Activated CD8-positive, alpha-beta memory T cell treated with anti-CD3 and anti-CD28 coated beads for 24 hours (primary cell): ENCODE measurements around the gene GPATCH2.
"Not testable (repeated sequence)": the region's sequence is repeated elsewhere in the genome, so short reads cannot be mapped to it uniquely, and the experiment has no call there.

Experiments used
- DNase-seq: peaks from one replicate; pipeline ENCODE4 v3.0.0-alpha.2; 2020

Gene GPATCH2

DNA sequence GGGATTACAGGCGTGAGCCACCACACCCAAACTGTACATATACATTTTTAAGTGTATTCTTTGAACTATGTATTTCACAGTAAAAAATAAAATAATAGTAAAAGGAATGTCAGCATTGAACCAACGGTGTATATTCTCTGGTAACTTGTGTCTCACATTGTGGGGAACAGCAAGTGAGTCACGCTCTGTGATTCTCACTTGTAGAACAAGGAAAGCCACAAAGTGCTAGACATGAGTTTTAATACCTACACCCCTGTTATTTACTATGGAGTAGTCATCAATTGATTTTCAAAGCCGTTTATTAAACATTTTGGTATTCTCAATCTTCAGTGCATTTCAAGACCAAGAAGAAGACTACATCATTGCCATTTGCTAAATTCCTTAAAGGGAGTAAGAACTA is 197.2 kb downstream of the GPATCH2 start:
- DNase-seq = no peak

- DNase-seq = no peak
Measured at GRCh38 chr1:217432339-217432738, 198.6 kb downstream of the GPATCH2 start.

GRCh38 chr1:217431395-217431794 is 199.5 kb downstream of the GPATCH2 start:
- no peak for DNase-seq

- no peak for DNase-seq
Measured at GRCh38 chr1:217425422-217425821, 205.5 kb downstream of the GPATCH2 start.

GRCh38 chr1:217419194-217419551 is 211.7 kb downstream of the GPATCH2 start:
- no peak for DNase-seq

DNA sequence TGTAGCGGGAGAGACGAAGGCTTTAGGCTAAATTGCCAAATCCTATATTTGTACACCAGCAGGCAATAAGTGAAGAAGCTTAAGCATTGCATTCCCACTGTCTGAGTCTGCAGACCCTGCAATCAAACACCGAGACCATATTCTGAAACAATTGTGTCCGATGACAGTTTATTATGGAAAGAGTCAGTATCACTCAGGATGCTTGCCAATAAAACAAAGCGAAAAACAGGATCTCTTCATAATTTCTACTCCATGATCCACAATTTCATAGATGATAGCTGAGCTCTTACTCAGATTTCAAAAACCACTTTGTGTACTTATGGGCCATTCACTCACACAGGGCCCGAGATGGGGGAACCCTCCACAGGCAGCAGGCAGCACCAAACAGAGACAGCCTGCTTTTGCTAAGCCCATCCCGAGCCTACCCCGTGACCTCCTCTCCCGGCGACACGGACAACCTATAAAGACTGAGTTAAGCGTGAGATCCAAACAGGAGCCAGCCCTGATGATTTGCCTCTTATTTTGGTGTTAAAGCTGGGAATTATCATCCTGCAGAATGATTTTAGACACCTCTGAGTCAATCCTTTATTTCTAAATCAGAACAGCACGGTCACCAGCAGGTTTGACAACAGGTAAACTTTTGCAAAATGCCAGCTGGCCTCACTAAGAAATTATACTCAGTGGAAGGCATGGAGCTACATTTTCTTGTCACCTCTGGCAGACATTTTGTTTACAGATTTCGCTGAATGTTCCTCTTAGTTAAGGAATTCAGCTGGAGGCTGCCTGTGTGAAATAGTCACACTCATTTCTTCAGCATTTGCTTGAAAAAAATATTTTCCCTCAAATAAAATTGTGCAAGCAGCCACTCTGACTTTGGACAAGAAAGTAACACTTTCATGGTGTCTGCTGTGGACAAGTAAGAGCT is 212.4 kb downstream of the GPATCH2 start:
- DNase-seq = no peak

DNA sequence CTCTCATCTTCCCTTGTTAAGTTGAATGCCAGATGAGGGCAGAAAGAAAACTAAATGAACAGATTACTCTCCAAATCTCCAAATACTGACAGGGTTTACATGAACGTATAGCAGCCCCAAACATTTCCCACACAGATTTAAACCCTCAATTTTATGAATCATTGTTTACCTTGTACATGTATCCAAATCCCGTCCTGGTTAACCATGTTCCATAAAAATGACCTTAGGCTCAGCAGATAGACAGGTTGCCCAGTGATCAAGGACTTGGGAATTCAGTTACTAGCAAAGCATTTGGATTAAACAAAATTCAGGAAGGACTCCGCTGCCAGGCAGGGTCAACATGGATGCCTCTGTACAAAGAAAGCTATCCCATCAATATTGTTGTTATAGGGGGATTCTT is 213.5 kb downstream of the GPATCH2 start:
- no peak for DNase-seq

- DNase-seq = no peak
Measured at GRCh38 chr1:217407534-217408001, 223.3 kb downstream of the GPATCH2 start.

DNA sequence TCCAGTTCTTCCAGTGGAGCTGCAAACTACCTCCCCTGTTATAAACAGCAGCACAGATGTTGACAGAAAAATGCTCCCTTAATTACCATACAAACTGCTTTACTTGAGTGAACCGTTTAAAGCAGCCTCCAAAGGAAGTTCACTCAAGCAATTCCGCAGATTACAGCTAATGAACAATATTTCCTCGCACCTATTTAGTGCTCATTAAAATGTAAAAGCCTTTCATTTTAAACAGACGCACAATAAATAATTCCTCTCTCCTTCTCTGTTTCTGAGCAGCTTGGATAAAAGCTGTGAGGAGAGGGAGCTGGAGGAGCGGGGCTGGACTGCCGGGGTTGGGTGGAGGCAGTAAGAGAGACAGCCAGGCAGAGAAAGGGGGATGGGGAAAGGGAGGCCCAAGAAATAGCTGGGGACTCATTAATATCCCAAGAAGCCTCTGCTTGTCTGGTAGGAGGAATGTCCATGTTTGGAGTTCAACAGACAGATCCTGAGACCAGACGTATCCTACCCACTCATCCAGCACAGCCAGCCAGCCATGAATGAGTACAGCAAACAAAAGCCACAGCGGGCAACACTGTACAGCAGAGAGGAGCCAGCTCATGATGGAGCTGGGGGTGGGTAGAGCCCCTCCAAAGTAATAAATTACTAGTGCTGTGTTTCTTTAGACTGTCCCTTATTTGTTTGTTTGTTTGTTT is 227.7 kb downstream of the GPATCH2 start:
- DNase-seq = no peak

DNA sequence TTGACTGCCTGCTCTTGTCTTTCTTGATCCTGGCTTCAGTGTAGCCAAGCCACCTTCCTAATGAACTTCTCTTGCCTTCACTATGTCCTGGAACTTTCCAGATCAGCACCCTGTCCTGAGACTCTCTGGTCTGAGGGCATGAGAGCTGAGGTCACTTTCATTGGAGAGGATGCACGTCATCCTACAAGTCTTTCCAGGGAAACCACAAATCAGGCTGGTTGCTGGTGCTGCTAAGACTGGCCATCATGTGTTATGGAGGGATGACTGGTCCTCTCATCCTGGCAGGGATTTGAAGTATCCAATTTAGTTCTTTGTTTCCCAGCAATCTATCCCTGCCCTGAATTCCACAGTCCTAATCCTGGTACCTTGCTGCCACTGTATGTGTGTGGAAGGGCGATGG is 228.6 kb downstream of the GPATCH2 start:
- DNase-seq = no peak

DNA sequence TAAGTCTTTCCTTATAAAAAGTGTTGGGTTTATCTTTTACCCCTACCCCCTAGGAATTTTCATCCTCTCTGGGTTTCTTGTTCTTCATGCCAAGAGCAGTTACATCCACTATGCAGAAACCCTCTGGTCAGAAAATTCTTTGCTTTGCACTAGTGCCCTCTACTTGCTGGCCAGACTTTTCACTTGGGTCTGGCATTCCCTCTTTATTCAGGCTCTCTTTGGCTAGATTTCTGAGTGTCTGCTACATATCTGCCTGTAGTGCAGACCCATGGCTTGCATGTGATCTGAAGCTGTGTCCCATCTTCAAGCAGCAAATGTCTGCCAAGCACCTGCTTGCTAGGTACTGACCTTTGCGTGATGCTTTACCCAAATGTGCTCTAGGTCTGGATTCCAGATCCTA is 237.0 kb downstream of the GPATCH2 start:
- DNase-seq = no peak

DNA sequence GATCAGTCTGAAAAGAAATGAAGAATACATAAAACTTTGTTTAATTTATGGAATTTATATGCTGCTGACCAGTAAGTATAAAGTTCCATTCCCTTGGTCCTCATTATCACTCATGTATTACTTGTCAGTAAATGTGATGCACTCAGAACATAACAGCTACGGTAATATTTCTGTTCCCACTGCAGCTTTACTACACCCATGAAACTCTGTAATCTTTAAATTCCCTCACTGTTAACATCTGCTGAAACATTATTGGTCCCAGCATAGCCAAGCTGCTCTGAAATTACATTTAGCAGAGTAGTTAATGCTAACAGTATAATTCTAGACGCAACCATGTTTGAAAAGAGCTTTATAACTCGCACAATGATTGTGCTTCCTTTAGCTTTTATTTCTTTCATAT is 238.4 kb downstream of the GPATCH2 start:
- no peak for DNase-seq

DNA sequence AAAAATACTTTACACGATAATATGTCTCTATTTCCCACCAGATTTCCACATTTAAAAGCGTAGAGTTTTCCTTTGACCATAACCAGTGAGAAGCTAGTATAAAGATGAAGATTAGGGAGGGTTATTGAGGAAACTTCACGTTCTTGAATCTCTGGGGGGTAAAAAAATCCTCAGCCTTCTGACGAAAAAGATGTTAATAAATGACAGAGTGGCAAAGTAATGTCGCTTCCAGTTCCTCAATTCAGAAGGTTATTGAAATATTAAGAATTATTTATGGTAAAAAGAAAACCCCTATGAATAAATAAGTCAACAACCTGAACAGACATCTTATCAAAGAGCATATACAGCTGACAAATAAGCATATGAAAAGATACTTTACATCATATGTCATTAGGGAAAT is 241.0 kb downstream of the GPATCH2 start:
- no peak for DNase-seq

DNA sequence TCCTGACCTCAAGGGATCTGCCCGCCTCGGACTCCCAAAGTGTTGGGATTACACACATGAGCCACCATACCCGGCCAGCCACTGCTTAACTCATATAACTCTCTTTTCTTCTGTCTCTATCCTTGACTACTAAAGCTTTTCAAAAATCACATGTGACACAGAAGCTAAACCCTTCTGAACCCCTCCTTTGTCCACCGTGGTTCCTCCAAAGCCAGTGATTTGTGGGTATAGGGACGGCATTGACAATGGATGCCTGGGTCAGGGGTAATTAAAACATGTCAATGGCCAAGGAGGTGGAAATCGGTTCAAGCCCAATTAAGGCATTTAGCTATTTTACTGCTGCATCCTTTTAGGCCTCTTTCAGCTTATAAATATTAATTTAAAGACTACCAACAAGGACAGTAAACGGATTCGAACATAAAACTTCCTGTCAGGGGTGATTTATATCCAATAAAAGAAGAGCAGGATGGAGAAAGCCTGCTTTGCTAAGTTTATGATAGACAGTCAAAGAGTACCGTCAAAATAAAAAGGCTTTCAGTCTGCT is 242.3 kb downstream of the GPATCH2 start:
- no peak for DNase-seq

DNA sequence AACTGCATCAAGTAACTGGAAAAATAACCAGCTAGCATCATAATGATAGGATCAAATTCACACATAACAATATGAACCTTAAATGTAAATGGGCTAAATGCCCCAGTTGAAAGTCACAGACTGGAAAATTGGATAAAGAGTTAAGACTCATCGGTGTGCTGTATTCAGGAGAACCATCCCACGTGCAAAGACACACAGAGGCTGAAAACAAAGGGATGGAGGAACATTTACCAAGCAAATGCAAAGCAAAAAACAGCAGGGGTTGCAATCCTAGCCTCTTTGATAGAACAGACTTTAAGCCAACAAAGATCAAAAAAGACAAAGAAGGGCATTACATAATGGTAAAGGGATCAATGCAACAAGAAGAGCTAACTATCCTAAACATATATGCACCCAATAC is 249.1 kb downstream of the GPATCH2 start:
- DNase-seq = not testable (repeated sequence)

DNA sequence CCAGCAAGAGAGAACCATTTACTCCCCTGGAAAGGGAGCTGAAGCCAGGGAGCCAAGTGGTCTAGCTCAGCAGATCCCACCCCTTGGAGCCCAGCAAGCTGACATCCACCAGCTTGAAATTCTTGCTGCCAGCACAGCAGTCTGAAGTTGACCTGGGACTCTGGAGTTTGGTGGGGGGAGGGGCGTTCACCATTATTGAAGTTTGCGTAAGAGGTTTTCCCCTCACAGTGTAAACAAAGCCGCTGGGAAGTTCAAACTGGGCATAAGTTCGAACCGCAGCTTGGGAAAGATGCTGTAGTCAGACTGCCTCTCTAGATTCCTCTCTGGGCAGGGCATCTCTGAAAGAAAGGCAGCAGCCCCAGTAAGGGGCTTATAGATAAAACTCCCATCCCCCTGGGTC is 251.1 kb downstream of the GPATCH2 start:
- not testable (repeated sequence) for DNase-seq

- DNase-seq = no peak
Measured at GRCh38 chr1:217379336-217379735, 251.6 kb downstream of the GPATCH2 start.
